WTC11 (cell line): ENCODE measurements around the gene GRID2. TPM values are rescaled to one million over a fixed set of nuclear protein-coding genes. Genes with fewer than 3 reads are reported as not detected.

ENCODE experiments used
- ATAC-seq: fragments of 200-7000 bp; cut with Tn5 transposase; 2 replicates; pipeline ENCODE4 v1.10.0; 2021; ENCODE audit warnings: mild to moderate bottlenecking, moderate library complexity
- CTCF ChIA-PET: fragments of 300-600 bp; sonication (Branson Sonifier 250); formaldehyde crosslinking; loops from one replicate; lab custom pipeline; 2021; ENCODE audit warnings: antibody characterized with exemption; lab: Charles Lee
- POLR2A ChIA-PET: fragments of 350-600 bp; sonication (Branson Sonifier 250); formaldehyde crosslinking; loops from one replicate; lab custom pipeline; 2021; ENCODE audit warnings: antibody characterized with exemption; lab: Charles Lee
- DNase-seq: peaks from one replicate; pipeline ENCODE4 v3.0.0; 2021; ENCODE audit warnings: low spot score
- H3K27ac Mint-ChIP-seq: 2 replicates; pipeline ENCODE4 v1.8.0; 2021; ENCODE audit warnings: mixed read lengths
- H3K27me3 Mint-ChIP-seq: 2 replicates; pipeline ENCODE4 v1.8.0; 2021; ENCODE audit warnings: low read depth, mild to moderate bottlenecking, moderate library complexity, mixed read lengths
- H3K36me3 Mint-ChIP-seq: 2 replicates; pipeline ENCODE4 v1.8.0; 2021; ENCODE audit warnings: mixed read lengths
- H3K4me1 Mint-ChIP-seq: 2 replicates; pipeline ENCODE4 v1.8.0; 2022; ENCODE audit warnings: mixed read lengths
- H3K4me3 Mint-ChIP-seq: 2 replicates; pipeline ENCODE4 v1.8.0; 2021; ENCODE audit warnings: mild to moderate bottlenecking, moderate library complexity, mixed read lengths
- H3K9me3 Mint-ChIP-seq: 2 replicates; pipeline ENCODE4 v1.8.0; 2021; ENCODE audit warnings: mixed read lengths
- CREB1 ChIP-seq: sonication (generic); formaldehyde crosslinking; IDR thresholded peaks from 2 replicates; pipeline ENCODE4 v1.8.0; 2023; ENCODE audit warnings: mild to moderate bottlenecking, missing genetic modification reagents
- ESRRA ChIP-seq: sonication (generic); formaldehyde crosslinking; IDR thresholded peaks from 2 replicates; pipeline ENCODE4 v1.8.1; 2022; ENCODE audit warnings: mild to moderate bottlenecking, missing genetic modification reagents, borderline replicate concordance
- GRHL2 ChIP-seq: fragments of 250-450 bp; sonication (Bioruptor Pico); IDR thresholded peaks from 2 replicates; pipeline ENCODE4 v1.8.0; 2022; ENCODE audit warnings: mild to moderate bottlenecking, moderate library complexity; ENCODE audit not compliant: insufficient replicate concordance, severe bottlenecking
- HMGA2 ChIP-seq: fragments of 250-450 bp; sonication (Bioruptor Pico); IDR thresholded peaks from 2 replicates; pipeline ENCODE4 v1.4.0; 2021; ENCODE audit warnings: mild to moderate bottlenecking, moderate library complexity
- JUN ChIP-seq: sonication (generic); formaldehyde crosslinking; IDR thresholded peaks from 2 replicates; pipeline ENCODE4 v1.8.0; 2023; ENCODE audit warnings: mild to moderate bottlenecking, missing genetic modification reagents
- MAX ChIP-seq: sonication (generic); formaldehyde crosslinking; IDR thresholded peaks from 2 replicates; pipeline ENCODE4 v1.8.0; 2022; ENCODE audit warnings: mild to moderate bottlenecking, missing genetic modification reagents
- NFYB ChIP-seq: sonication (generic); formaldehyde crosslinking; conservative IDR thresholded peaks from 2 replicates; pipeline ENCODE4 v1.8.0; 2022; ENCODE audit warnings: low read depth, missing genetic modification reagents
- NR1H2 ChIP-seq: sonication (generic); formaldehyde crosslinking; IDR thresholded peaks from 2 replicates; pipeline ENCODE4 v1.9.0; 2021; ENCODE audit warnings: mild to moderate bottlenecking, moderate library complexity, missing genetic modification reagents
- PRRX2 ChIP-seq: fragments of 250-450 bp; sonication (Bioruptor Pico); IDR thresholded peaks from 2 replicates; pipeline ENCODE4 v1.8.0; 2021; ENCODE audit warnings: mild to moderate bottlenecking
- RELA ChIP-seq: sonication (generic); formaldehyde crosslinking; IDR thresholded peaks from 2 replicates; pipeline ENCODE4 v1.8.1; 2022; ENCODE audit warnings: missing genetic modification reagents, mild to moderate bottlenecking, borderline replicate concordance
- SP1 ChIP-seq: sonication (generic); formaldehyde crosslinking; conservative IDR thresholded peaks from 2 replicates; pipeline ENCODE4 v1.8.1; 2022; ENCODE audit warnings: missing genetic modification reagents
- TCF7 ChIP-seq: sonication (generic); formaldehyde crosslinking; IDR thresholded peaks from 2 replicates; pipeline ENCODE4 v1.8.0; 2022; ENCODE audit warnings: mild to moderate bottlenecking, low read depth, missing genetic modification reagents, moderate library complexity
- ZBTB21 ChIP-seq: sonication (generic); formaldehyde crosslinking; IDR thresholded peaks from 2 replicates; pipeline ENCODE4 v1.8.1; 2023; ENCODE audit warnings: mild to moderate bottlenecking, missing genetic modification reagents, borderline replicate concordance
- ZNF416 ChIP-seq: fragments of 250-450 bp; sonication (Bioruptor Pico); IDR thresholded peaks from 2 replicates; pipeline ENCODE4 v1.9.0; 2021; ENCODE audit warnings: mild to moderate bottlenecking, inconsistent platforms
- ZNF425 ChIP-seq: fragments of 250-450 bp; sonication (Bioruptor Pico); conservative IDR thresholded peaks from 2 replicates; pipeline ENCODE4 v1.9.0; 2021; ENCODE audit warnings: mild to moderate bottlenecking
- total RNA-seq: library from RNA; stranded (reverse); gene quantifications from 3 replicates; pipeline ENCODE4 v1.2.3, GENCODE V29; 2021
- TF ChIP-seq, protein P1 (sequence below): fragments of 250-450 bp; sonication (Bioruptor Pico); IDR thresholded peaks from 2 replicates; pipeline ENCODE4 v1.9.0; 2021; ENCODE audit warnings: mild to moderate bottlenecking, borderline replicate concordance
- TF ChIP-seq, protein P2 (sequence below): sonication (generic); formaldehyde crosslinking; IDR thresholded peaks from 2 replicates; pipeline ENCODE4 v1.8.1; 2022; ENCODE audit warnings: low read depth, mild to moderate bottlenecking, moderate library complexity, missing genetic modification reagents, borderline replicate concordance
- TF ChIP-seq, protein P3 (sequence below): sonication (generic); formaldehyde crosslinking; conservative IDR thresholded peaks from 2 replicates; pipeline ENCODE4 v1.8.1; 2022; ENCODE audit warnings: mild to moderate bottlenecking, missing genetic modification reagents
- TF ChIP-seq, protein P4 (sequence below): sonication (generic); formaldehyde crosslinking; IDR thresholded peaks from 2 replicates; pipeline ENCODE4 v1.8.1; 2023; ENCODE audit warnings: mild to moderate bottlenecking, missing genetic modification reagents, moderate library complexity
- TF ChIP-seq, protein P5 (sequence below): fragments of 250-450 bp; sonication (Bioruptor Pico); IDR thresholded peaks from 2 replicates; pipeline ENCODE4 v1.9.0; 2021; ENCODE audit warnings: moderate library complexity, mild to moderate bottlenecking, inconsistent platforms, borderline replicate concordance

GRID2 gene
- total RNA-seq, 1 experiment from 2014 or later: 26.8 TPM

DNA sequence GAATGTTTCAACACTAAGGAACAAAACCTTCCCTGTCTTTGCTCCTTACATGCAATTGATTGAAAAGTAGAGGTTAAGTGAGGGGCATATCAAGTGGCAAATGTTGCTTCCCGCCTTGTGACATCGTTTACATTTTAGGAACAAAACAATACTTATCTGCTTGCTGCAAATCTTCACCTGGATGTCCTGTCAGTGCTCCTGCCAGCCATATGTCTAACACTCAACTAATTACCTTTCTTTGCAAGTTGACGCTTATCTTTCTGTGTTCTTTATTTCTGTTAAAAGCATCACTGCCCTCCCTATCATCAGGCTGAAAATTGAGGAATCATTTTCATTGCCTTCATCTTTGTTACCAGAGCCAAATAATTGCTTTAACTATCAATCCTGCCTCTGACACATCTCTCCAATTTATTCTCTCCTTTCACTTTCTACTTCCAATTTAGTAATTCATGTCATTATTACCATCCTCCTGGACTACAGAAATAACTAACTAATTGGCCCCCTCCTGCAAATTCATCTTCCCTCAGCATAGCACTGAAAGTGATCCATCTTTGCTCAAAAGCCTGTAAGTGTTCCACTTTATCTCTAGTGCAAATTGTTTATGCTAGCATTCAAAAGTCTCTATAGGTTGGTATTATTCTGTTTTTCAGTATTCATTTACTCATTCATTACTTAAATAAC lies 1226.1 kb downstream of the GRID2 start:
- H3K4me1 Mint-ChIP-seq: peaks cover 12% of the 10 kb centered on the region
- no peaks in the 10 kb centered on the region for H3K36me3 Mint-ChIP-seq
- no peaks in the 10 kb centered on the region; the same call in 1 of the 2 replicates for H3K27me3 Mint-ChIP-seq
- no peaks in the 10 kb centered on the region for H3K9me3 Mint-ChIP-seq
- ATAC-seq: no peak
- no peak for DNase-seq
- no peak overlapping the region for H3K4me3 Mint-ChIP-seq
- TF ChIP-seq GRHL2 (no peak), PRRX2 (CRISPR knock-in tag) (no peak), HMGA2 (CRISPR knock-in tag) (no peak), JUN (no peak), ZNF425 (CRISPR knock-in tag) (no peak), ZBTB21 (CRISPR knock-in tag) (no peak)
- TF ChIP-seq, protein P1, sequence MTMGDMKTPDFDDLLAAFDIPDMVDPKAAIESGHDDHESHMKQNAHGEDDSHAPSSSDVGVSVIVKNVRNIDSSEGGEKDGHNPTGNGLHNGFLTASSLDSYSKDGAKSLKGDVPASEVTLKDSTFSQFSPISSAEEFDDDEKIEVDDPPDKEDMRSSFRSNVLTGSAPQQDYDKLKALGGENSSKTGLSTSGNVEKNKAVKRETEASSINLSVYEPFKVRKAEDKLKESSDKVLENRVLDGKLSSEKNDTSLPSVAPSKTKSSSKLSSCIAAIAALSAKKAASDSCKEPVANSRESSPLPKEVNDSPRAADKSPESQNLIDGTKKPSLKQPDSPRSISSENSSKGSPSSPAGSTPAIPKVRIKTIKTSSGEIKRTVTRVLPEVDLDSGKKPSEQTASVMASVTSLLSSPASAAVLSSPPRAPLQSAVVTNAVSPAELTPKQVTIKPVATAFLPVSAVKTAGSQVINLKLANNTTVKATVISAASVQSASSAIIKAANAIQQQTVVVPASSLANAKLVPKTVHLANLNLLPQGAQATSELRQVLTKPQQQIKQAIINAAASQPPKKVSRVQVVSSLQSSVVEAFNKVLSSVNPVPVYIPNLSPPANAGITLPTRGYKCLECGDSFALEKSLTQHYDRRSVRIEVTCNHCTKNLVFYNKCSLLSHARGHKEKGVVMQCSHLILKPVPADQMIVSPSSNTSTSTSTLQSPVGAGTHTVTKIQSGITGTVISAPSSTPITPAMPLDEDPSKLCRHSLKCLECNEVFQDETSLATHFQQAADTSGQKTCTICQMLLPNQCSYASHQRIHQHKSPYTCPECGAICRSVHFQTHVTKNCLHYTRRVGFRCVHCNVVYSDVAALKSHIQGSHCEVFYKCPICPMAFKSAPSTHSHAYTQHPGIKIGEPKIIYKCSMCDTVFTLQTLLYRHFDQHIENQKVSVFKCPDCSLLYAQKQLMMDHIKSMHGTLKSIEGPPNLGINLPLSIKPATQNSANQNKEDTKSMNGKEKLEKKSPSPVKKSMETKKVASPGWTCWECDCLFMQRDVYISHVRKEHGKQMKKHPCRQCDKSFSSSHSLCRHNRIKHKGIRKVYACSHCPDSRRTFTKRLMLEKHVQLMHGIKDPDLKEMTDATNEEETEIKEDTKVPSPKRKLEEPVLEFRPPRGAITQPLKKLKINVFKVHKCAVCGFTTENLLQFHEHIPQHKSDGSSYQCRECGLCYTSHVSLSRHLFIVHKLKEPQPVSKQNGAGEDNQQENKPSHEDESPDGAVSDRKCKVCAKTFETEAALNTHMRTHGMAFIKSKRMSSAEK (CRISPR knock-in tag): no peak
- TF ChIP-seq, protein P2, sequence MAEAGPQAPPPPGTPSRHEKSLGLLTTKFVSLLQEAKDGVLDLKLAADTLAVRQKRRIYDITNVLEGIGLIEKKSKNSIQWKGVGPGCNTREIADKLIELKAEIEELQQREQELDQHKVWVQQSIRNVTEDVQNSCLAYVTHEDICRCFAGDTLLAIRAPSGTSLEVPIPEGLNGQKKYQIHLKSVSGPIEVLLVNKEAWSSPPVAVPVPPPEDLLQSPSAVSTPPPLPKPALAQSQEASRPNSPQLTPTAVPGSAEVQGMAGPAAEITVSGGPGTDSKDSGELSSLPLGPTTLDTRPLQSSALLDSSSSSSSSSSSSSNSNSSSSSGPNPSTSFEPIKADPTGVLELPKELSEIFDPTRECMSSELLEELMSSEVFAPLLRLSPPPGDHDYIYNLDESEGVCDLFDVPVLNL: no peak
- TF ChIP-seq, protein P3, sequence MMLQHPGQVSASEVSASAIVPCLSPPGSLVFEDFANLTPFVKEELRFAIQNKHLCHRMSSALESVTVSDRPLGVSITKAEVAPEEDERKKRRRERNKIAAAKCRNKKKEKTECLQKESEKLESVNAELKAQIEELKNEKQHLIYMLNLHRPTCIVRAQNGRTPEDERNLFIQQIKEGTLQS (CRISPR knock-in tag): no peak
- POLR2A ChIA-PET: no interaction called here
- CTCF ChIA-PET: no interaction called here
- no peak overlapping the region for H3K27ac Mint-ChIP-seq

GRCh38 chr4:93532234-93532633 lies 1228.5 kb downstream of the GRID2 start:
- Mint-ChIP-seq H3K4me1 (peaks cover 17% of the 10 kb centered on the region), H3K27me3 (no peaks in the 10 kb centered on the region), H3K27ac (no peak overlapping the region), H3K36me3 (no peaks in the 10 kb centered on the region), H3K4me3 (no peak overlapping the region), H3K9me3 (no peaks in the 10 kb centered on the region)
- TF ChIP-seq NFYB (CRISPR knock-in tag) (no peak), TCF7 (CRISPR knock-in tag) (no peak), ESRRA (CRISPR knock-in tag) (no peak)
- TF ChIP-seq, protein P4, sequence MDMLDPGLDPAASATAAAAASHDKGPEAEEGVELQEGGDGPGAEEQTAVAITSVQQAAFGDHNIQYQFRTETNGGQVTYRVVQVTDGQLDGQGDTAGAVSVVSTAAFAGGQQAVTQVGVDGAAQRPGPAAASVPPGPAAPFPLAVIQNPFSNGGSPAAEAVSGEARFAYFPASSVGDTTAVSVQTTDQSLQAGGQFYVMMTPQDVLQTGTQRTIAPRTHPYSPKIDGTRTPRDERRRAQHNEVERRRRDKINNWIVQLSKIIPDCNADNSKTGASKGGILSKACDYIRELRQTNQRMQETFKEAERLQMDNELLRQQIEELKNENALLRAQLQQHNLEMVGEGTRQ (CRISPR knock-in tag): no peak
- DNase-seq (no peak), ATAC-seq (no peak)
- ChIA-PET POLR2A (no interaction called here), CTCF (no interaction called here)

DNA sequence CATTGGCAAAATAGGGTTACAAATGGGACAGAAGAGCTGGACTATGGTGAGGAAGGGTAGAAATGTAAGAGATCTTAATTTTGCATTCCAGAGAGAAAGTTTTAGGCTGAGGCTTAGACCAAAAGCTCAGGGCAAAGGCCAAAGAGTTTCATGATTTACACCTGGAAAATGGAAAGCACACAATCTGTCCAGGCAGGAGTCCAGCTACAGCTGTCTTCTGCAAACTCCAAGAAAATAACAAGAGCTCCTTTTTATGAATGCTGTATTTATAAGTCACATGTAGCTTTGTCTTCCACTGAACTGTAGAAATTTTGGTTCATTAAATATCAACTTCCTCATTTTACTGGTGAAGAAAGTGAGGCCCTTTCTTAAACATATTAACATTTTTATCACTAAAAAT lies 1236.8 kb downstream of the GRID2 start:
- H3K4me1 Mint-ChIP-seq: peaks cover 7% of the 10 kb centered on the region
- ChIA-PET POLR2A (no interaction called here), CTCF (no interaction called here)
- H3K27me3 Mint-ChIP-seq: no peaks in the 10 kb centered on the region
- ATAC-seq (no peak), DNase-seq (no peak)
- TF ChIP-seq SP1 (CRISPR knock-in tag) (no peak), MAX (CRISPR knock-in tag) (no peak), NR1H2 (no peak), ZNF416 (CRISPR knock-in tag) (no peak), PRRX2 (CRISPR knock-in tag) (no peak), CREB1 (no peak), RELA (CRISPR knock-in tag) (no peak)
- TF ChIP-seq, protein P5, sequence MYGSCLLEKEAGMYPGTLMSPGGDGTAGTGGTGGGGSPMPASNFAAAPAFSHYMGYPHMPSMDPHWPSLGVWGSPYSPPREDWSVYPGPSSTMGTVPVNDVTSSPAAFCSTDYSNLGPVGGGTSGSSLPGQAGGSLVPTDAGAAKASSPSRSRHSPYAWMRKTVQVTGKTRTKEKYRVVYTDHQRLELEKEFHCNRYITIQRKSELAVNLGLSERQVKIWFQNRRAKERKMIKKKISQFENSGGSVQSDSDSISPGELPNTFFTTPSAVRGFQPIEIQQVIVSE (CRISPR knock-in tag): no peak
- H3K9me3 Mint-ChIP-seq: no peaks in the 10 kb centered on the region
- no peak overlapping the region for H3K27ac Mint-ChIP-seq
- H3K4me3 Mint-ChIP-seq: no peak overlapping the region
- no peaks in the 10 kb centered on the region for H3K36me3 Mint-ChIP-seq
